ENCODE results near the gene PIK3C3.
"Not testable (repeated sequence)": the region's sequence is repeated elsewhere in the genome, so short reads cannot be mapped to it uniquely, and the experiment has no call there.

The PIK3C3 gene

DNA sequence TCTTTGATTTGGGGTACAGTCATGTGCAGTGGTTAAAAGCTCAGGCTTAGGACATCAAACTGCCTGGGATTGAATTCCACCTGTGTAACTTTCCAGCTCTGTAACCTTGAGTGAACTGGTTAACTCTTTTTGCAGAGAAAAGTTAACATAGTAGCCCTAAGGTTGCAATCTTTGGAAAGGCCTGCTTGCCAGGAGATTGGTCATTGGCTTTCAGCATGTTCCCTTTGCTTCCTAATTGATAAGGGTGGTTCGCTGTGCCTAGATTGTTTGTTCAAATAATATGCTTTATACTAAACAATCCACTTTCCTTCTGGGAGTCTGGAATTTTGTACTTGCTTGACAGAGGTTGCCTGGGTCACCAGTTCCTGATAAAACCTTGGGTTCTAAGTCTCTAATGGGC is 86.8 kb downstream of the PIK3C3 start:
- TF ChIP-seq, protein P1, sequence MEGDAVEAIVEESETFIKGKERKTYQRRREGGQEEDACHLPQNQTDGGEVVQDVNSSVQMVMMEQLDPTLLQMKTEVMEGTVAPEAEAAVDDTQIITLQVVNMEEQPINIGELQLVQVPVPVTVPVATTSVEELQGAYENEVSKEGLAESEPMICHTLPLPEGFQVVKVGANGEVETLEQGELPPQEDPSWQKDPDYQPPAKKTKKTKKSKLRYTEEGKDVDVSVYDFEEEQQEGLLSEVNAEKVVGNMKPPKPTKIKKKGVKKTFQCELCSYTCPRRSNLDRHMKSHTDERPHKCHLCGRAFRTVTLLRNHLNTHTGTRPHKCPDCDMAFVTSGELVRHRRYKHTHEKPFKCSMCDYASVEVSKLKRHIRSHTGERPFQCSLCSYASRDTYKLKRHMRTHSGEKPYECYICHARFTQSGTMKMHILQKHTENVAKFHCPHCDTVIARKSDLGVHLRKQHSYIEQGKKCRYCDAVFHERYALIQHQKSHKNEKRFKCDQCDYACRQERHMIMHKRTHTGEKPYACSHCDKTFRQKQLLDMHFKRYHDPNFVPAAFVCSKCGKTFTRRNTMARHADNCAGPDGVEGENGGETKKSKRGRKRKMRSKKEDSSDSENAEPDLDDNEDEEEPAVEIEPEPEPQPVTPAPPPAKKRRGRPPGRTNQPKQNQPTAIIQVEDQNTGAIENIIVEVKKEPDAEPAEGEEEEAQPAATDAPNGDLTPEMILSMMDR (conservative IDR thresholded peaks at IDR 0.05; ENCODE audit: low read length), result no peak
- no peak for DNase-seq (ENCODE audit: low read depth)

DNA sequence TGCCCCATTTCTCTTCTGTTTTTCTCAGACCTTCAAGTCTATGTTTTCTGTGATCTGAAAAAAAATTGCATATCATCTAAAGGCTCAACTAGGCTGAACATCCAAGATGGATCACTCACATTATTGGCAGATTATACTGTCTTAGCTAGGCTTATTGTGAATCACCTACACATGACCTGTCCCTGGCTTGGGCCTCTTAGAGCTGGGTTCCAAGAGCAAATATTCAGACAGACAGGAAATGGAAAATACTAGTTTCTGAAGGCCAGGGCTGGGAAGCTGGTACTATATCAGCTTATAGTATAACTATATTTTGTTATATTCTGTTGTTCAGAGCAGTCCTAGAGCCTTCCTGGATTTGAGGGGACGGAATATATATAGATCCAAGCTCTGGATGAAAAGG is 90.3 kb downstream of the PIK3C3 start:
- DNase-seq (ENCODE audit: low read depth), result peak; percentile 15
- TF ChIP-seq, protein P1 (conservative IDR thresholded peaks at IDR 0.05; ENCODE audit: low read length), result no peak

More for the DNA sequence above, 86.8 kb downstream of the PIK3C3 start:
- H3K4me3 ChIP-seq (ENCODE audit: low read length), result no peak overlapping the region

DNA sequence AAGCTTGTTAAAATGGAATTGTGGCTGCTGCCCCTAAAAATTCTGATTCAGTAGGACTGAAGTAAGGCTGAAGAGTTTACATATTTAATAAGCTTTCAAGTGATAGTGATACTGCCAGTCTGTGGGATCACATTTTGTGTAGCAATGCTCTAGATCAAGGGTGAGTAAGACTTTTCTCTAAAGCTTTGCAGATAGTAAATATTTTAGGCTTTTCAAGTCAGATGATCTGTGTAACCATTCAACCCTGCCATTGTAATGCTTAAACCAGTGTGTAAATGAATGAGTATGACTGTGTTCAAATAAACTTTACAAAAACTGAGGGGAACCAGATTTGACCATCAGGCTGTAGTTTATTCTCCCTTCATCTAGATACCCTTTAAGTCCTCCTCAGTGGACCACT is 92.7 kb downstream of the PIK3C3 start:
- peak; percentile 13 for DNase-seq (ENCODE audit: low read depth)
- TF ChIP-seq, protein P1 (conservative IDR thresholded peaks at IDR 0.05; ENCODE audit: low read length), result no peak
- no peak overlapping the region for H3K4me3 ChIP-seq (ENCODE audit: low read length)

More for the DNA sequence above, 90.3 kb downstream of the PIK3C3 start:
- H3K4me3 ChIP-seq (ENCODE audit: low read length), result no peak overlapping the region

DNA sequence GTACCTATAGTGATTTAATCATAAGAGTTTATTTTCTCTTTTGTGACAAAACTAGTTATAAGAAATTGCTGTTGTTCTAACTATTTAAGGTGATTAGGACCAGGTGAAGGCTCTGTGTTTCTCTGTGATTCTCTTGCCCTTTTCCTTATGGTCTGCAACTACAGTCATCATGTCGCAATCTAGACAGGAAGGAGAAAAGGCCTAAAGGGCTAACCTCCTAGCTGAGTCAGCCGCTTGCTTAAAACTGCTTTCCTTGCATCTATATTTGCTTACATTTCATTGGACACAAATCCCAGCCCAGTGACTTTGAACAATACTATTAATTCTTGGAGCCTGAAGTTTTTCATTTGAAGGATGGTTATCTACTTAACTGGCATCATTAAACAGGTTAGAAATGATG is 93.1 kb downstream of the PIK3C3 start:
- TF ChIP-seq, protein P1 (conservative IDR thresholded peaks at IDR 0.05; ENCODE audit: low read length), result no peak
- no peak overlapping the region for H3K4me3 ChIP-seq (ENCODE audit: low read length)
- peak; percentile 83 for DNase-seq (ENCODE audit: low read depth)

DNA sequence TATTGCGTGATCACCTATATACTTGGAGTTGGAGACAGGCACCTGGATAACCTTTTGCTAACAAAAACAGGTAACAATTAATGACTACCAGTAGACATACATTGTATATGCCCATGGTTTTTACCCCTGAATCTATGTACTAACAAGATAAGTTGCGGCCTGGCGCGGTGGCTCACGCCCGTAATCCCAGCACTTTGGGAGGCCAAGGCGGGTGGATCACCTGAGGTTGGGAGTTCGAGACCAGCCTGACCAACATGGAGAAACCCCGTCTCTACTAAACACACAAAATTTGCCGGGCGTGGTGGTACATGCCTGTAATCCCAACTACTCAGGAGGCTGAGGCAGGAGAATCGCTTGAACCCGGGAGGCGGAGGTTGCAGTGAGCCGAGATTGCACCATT is 94.5 kb downstream of the PIK3C3 start:
- not testable (repeated sequence) for H3K4me3 ChIP-seq (ENCODE audit: low read length); DNase-seq (ENCODE audit: low read depth)

DNA sequence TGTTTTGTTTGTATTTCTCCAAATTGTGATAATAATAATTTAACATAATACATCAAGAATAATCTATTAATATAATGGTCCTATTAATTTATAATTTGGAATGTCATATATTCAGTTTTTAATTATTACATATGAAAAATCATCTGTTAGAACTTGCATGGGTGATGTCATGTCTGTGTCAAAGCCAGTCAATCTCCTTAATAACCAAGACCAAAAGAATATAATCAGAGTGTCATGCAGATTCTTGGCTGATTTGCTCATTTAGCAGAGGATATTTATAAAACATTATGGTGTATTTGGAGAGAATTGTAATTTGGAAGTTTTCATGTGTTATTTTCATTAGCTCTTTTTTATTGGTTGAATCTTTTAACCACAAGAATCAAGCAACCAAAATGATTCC is 96.4 kb downstream of the PIK3C3 start:
- DNase-seq (ENCODE audit: low read depth), result no peak
- TF ChIP-seq, protein P1 (conservative IDR thresholded peaks at IDR 0.05; ENCODE audit: low read length), result no peak
- no peak overlapping the region for H3K4me3 ChIP-seq (ENCODE audit: low read length)

DNA sequence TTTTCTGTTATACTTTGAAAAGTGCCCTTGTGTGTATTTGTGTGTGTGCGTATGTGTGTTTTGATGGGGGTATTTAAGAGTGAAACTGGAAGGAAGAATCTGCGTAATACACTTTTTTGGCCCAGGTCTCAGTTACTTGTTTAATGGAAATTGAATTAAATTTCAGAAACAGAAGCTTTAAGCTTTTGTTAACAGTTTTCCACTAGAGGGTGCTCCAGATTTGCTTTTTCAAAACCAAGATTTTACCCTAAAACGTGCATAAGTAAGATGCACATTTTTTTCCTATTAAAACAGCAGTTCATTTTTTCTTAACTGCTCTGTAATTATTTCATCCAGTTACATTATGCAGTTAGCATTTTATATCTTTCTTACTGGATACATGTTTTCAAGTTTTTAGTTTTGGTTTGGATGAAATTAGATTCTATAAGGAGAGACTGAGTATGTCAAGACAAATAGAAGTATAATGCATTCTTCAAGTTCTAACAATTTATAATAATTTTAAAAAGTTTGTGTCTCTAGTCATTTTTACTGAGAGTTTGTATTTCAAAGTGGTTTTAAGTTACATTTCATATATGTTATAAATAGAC is 97.2 kb downstream of the PIK3C3 start:
- TF ChIP-seq, protein P1 (conservative IDR thresholded peaks at IDR 0.05; ENCODE audit: low read length), result peak; percentile 69
- peak; percentile 53 for DNase-seq (ENCODE audit: low read depth)

More for the DNA sequence above, 97.2 kb downstream of the PIK3C3 start:
- no peak overlapping the region for H3K4me3 ChIP-seq (ENCODE audit: low read length)
